ENCODE results near the gene NDFIP2. TPM values are rescaled to one million over a fixed set of nuclear protein-coding genes. Genes with fewer than 3 reads are reported as not detected.

Gene NDFIP2
- total RNA-seq, 4 donors from 2014 or later, result 78.6 to 83.2 (median 80.7) TPM

DNA sequence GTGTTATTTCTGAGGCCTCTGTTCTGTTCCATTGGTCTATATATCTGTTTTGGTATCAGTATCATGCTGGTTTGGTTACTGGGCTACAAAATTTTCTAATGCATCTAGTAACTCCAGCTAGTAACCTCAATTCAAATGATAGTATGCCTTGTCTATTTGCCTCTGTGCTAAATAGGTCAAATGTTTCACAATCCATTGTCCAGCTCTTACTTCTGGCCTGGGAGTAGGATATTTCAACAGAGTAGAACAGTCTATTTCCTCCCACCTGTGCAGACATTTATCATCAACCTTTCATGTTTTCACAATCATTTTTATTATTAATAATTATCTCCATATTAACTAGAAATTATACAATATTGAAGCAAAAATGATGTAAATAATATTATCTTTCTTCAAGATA lies 18.1 kb upstream of the NDFIP2 start:
- intact Hi-C loops (cut with DNase I; ENCODE audit: low total_unique reads), result no loop called here
- H3K4me3 ChIP-seq (ENCODE audit: low read depth, poor library complexity, severe bottlenecking), result no peak overlapping the region
- TF ChIP-seq POLR2A (IDR thresholded peaks at IDR 0.05), result no peak
- TF ChIP-seq, protein P1, sequence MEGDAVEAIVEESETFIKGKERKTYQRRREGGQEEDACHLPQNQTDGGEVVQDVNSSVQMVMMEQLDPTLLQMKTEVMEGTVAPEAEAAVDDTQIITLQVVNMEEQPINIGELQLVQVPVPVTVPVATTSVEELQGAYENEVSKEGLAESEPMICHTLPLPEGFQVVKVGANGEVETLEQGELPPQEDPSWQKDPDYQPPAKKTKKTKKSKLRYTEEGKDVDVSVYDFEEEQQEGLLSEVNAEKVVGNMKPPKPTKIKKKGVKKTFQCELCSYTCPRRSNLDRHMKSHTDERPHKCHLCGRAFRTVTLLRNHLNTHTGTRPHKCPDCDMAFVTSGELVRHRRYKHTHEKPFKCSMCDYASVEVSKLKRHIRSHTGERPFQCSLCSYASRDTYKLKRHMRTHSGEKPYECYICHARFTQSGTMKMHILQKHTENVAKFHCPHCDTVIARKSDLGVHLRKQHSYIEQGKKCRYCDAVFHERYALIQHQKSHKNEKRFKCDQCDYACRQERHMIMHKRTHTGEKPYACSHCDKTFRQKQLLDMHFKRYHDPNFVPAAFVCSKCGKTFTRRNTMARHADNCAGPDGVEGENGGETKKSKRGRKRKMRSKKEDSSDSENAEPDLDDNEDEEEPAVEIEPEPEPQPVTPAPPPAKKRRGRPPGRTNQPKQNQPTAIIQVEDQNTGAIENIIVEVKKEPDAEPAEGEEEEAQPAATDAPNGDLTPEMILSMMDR (IDR thresholded peaks at IDR 0.05), result no peak
- DNase-seq (ENCODE audit: low spot score in 2 of 2), result no peak

DNA sequence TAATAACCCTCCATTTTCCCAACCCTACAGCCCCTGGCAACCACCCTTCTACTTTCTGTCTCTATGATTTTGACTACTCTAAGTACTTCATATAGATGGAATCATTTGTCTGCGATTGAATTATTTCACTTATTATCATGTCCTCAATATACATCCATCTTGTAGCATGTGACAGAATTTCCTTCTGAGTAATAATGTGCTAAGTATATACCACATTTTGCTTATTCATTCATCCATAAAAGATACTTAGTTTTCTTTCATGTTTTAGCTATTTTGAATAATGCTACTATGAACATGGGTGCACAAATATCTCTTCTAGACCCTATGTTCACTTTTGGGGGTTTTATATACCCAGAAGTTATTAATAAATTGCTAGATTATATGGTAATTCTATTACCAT lies 17.4 kb upstream of the NDFIP2 start:
- H3K4me3 ChIP-seq (ENCODE audit: low read depth, poor library complexity, severe bottlenecking), result no peak overlapping the region
- 92 to 95% methylated on average over 1 of the region's 1 CpG for WGBS, 2 donors
- intact Hi-C loops (cut with DNase I; ENCODE audit: low total_unique reads), result no loop called here
- no peak for DNase-seq (ENCODE audit: low spot score in 2 of 2)
- TF ChIP-seq, protein P1 (IDR thresholded peaks at IDR 0.05), result no peak
- TF ChIP-seq POLR2A (IDR thresholded peaks at IDR 0.05), result no peak

DNA sequence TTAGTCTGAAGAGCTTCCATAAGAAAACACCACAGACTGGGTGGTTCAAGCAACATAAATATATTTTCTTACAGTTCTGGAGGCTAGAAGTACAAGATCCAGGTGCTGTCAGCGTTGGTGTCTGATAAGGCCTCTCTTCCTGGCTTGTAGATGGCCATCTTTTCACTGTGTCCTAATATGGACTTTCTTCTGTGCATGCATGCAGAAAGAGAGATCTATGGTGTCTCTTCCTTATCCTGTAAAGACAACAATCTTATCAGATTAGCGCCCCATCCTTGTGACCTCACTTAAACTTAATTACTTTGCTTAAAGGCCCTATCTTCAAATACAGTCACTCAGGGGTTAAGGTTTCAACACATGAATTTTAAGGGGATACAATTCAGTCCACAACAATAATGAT lies 14.1 kb upstream of the NDFIP2 start:
- no peak overlapping the region for H3K4me3 ChIP-seq (ENCODE audit: low read depth, poor library complexity, severe bottlenecking)
- 87 to 91% methylated on average over 2 of the region's 2 CpGs for WGBS, 2 donors
- no peak for DNase-seq (ENCODE audit: low spot score in 2 of 2)
- TF ChIP-seq POLR2A (IDR thresholded peaks at IDR 0.05), result no peak
- intact Hi-C loops (cut with DNase I; ENCODE audit: low total_unique reads), result no loop called here

DNA sequence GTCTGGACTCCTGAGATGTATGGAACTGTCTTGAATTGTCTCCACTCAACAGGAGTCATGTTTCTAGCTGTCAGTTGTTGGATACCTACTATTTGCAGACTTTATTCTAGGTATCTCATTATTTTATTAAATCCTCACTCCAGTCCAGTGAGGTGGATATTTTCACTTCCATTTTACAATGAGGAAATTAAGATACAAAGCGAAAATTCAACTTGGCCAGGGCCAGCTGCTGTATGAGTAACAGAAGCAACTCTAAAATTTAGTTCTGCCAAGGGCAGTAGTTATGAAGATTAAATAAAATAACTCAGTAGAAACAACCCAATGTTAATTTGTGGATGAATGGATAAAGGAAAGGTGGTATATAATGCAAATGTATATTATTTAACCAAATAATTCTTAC lies 12.6 kb upstream of the NDFIP2 start:
- DNase-seq (ENCODE audit: low spot score in 2 of 2), result no peak
- TF ChIP-seq, protein P1 (IDR thresholded peaks at IDR 0.05), result no peak
- TF ChIP-seq POLR2A (IDR thresholded peaks at IDR 0.05), result no peak
- intact Hi-C loops (cut with DNase I; ENCODE audit: low total_unique reads), result no loop called here
- H3K4me3 ChIP-seq (ENCODE audit: low read depth, poor library complexity, severe bottlenecking), result no peak overlapping the region
- WGBS, 2 donors, result 87 to 97% methylated on average over 1 of the region's 1 CpG

DNA sequence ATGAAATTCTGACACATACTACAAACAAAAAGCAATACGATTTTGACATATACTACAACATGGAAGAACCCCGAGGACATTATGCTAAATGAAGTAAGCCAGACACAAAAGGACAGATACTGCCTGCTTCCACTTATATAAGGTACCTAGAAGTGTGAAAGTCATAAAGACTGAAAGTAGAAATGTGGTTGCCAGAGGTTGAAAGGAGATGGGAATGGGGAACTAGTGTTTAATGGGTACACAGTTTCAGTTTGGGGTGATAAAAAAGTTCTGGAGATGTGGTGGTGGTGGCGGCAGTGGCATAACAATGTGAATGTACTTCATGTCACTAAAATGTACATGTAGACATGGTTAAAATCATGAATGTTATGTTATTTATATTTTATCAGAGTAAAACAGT lies 12.1 kb upstream of the NDFIP2 start:
- TF ChIP-seq, protein P1 (IDR thresholded peaks at IDR 0.05), result no peak
- no peak for TF ChIP-seq POLR2A (IDR thresholded peaks at IDR 0.05)
- intact Hi-C loops (cut with DNase I; ENCODE audit: low total_unique reads), result no loop called here
- H3K4me3 ChIP-seq (ENCODE audit: low read depth, poor library complexity, severe bottlenecking), result no peak overlapping the region
- 71 to 73% methylated on average over 3 of the region's 3 CpGs for WGBS, 2 donors
- no peak for DNase-seq (ENCODE audit: low spot score in 2 of 2)

DNA sequence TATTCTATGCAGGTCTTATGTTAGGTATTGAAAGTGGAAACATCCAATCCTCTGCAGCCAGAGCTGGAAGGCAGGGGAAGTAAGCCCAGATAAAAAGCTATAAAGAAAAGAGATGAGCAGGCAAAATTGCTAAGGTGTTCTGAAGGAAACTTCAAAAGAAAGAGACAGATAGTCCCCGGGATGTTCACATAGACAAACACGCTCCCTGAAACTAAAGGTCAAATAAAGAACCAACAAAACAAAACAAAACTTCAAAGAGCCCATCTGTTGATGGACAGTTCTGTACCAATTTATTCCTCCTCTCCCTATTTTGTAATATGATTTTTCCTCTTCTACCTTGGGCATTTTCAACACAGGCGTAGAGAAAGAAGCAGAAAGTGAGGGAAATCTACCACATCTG lies 11.3 kb upstream of the NDFIP2 start:
- WGBS, 2 donors, result 90 to 92% methylated on average over 3 of the region's 3 CpGs
- no peak overlapping the region for H3K4me3 ChIP-seq (ENCODE audit: low read depth, poor library complexity, severe bottlenecking)
- DNase-seq (ENCODE audit: low spot score in 2 of 2), result no peak
- TF ChIP-seq POLR2A (IDR thresholded peaks at IDR 0.05), result no peak
- TF ChIP-seq, protein P1 (IDR thresholded peaks at IDR 0.05), result no peak
- intact Hi-C loops (cut with DNase I; ENCODE audit: low total_unique reads), result no loop called here
